GM18508 (cell line): Measurements from ENCODE around the gene MYL5.
"Not testable (repeated sequence)": the region's sequence is repeated elsewhere in the genome, so short reads cannot be mapped to it uniquely, and the experiment has no call there.

Experiments used
- ATAC-seq: cut with Tn5 transposase; IDR thresholded peaks from one replicate; pipeline ENCODE4 v1.9.1; 2021; ENCODE audit warnings: moderate number of reproducible peaks; ENCODE audit not compliant: insufficient read depth, unreplicated experiment

Gene MYL5

DNA sequence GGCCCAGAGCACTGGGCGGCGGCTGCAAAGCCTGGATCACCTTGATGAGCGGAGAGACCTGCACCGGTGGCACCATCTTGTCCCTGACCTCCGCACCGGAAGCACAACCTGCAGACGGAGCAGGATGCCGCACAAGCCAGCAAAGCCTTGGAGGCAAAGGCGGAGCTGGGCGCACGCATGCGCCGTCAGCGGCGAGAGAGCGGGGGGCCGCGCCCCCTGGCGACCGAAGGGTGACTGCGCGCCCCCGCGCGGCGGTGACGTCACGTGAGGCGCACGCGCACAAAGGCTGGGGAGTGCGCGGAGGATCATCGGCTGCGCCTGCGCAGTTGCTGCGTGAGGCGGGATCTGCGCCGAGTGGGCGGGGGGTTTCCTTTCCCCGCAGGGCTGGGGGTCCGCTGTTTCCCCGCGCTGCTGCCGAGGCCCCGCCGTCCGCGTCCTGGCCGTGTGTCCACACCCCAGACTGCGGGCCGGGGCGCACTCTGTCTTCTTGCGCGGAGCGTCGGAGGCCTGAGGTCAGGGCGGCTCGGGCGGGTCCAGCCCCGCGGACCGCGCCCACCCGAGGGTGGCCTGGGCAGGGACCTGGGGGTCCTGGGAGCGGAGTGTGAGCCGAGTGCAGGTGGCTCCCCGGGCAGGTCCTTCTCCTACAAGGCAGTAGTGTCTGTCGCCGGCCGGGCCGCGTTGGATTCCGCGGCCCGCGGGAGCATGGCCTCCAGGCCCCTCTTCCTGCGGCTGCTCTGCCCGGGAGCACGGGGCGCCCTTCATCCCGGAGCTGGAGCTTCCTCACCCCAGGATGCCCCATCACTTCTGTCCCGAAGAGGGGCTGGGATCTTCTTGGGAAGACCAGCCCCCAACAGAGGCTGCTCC, at the start of gene MYL5, which contains the start of gene ATP5ME:
Gene MYL5, plus strand, starts transcription at position 371 of the 864 bp plus-strand sequence. CDS start 3,485 bp downstream, outside the sequence.
Gene ATP5ME, minus strand, starts transcription at position 105 of the 864 bp plus-strand sequence. Its CDS starts 29 bp downstream, at position 76.
- ATAC-seq, result peak; percentile 72

DNA sequence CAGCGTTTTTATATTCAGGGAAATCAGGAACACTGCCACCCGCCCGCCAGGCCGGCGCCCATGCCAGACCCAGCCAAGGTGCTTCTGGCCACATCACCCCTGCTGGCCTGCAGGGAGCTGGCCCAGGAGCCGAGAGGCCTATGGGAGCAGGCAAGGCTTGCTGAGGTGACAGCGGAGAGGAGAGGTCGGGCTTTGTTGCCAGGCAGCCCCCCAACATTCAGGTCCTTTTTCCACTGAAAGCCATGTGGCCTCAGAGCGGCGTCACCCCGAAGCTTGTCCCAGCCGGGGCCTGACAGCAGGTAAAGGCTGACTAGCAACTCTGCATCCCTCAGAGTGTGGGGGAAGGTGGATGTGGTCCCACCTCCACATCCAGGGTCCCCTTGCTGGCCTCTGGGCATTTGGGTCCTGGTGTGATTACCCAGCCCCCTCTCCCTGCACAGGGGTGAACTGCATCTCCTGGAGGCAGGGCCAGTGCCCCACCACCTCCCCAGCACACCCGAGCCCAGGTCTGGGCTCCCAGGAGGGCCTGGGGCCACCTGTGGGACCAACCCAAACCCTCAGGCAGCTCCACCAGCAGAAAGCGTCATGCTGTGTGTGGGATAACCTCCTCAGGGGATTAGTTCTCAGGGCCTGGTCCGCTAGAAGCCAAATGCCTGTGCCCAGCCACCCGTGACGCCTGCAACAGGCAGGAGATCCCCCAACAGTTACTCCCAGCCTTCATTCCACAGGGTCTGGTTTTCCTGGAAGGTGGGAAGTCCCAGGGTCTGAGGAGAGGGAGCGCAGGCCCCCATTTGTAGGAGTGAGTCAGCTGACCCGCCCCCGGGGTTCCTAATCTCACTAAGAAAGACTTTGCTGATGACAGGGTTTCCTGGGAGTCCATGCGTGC, 49.4 kb upstream of the MYL5 start, which contains the start of gene PDE6B:
Gene PDE6B, plus strand, starts transcription at position 869 of the 886 bp plus-strand sequence. CDS start 54 bp downstream, outside the sequence.
- no peak for ATAC-seq

DNA sequence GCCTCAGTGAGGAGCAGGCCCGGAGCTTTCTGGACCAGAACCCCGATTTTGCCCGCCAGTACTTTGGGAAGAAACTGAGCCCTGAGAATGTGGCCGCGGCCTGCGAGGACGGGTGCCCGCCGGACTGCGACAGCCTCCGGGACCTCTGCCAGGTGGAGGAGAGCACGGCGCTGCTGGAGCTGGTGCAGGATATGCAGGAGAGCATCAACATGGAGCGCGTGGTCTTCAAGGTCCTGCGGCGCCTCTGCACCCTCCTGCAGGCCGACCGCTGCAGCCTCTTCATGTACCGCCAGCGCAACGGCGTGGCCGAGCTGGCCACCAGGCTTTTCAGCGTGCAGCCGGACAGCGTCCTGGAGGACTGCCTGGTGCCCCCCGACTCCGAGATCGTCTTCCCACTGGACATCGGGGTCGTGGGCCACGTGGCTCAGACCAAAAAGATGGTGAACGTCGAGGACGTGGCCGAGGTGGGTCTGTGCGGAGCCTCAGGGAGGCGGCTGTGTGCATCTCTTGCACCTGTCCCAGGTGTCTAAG, 48.6 kb upstream of the MYL5 start:
- no peak for ATAC-seq

DNA sequence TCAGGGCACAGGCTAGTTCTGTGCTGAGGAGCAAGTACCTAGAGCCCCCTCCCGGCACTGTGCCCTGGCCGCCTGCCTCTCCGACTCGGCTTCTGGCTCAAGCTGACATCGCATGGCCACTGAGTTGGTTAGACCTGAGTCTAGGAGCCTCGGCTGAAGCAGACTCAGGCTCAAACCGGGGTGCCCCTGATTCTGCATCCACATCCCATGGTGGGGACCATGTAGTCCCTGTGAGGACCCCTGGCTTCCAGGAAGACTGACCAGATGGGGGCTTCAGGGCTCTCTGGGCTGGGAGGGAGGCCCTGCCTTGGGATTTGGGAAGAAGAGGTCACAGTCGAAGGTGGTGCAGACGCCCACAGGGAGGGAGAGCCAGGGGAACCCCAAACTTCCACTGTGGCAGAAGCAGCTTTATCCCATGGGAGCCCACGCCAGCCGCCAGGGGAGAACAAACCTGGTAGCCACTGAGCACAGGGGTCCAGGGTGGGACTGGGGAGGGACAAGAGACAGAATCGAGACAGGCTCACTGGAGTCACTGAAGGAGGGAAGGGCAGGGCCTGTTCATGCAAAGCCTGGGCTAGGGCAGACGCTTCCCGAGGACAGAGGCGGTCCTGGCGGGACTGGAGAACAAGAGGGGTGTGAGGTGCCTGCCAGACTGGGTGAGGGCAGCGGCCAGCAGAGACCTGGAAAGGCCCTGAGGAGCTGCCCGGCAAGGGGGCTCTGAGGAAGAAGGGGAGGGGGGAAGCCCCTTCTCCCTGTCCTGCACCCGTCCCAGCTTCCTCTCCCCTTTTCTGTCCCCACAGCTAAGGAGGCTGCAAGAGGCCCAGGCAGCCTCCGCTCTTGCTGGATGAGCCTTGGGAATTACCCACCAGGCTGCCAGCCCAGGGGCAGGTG, 47.9 kb upstream of the MYL5 start:
- no peak for ATAC-seq

DNA sequence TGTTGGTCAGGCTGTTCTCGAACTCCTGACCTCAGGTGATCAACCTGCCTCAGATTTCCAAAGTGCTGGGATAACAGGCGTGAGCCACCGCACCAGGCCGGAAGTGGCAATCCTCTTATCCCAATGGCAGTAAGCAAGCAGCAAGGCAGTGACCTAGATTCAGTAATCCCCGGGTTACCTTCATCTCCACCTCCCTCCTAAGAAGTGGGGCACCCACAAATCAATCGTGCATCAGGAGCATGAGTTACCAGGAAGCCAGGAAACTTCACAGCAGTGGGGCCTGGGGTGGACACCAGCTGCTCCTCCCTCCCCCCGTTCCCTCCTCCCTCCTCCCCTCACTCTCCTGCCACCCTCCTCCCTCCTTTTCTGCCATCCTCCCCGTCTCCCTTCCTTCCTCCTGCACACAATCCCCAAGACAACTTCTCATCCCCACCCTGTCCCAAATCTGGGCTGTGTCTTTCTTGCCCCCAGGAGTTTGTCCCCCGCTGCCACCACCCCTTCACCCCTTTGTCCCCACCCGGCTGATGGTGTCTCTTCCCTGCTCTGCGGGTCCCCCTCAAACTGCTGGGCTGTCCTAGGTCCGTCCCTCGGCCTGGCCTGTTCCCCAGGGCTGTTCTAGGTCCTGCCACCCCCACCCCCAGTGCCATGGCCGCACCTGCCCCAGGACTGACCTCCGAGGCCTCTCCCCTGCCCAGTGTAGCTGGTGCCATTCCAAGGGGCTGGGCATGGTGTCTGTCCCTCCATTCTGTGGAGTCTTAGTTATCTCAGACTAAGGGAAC, 46.8 kb upstream of the MYL5 start:
- ATAC-seq, result no peak

DNA sequence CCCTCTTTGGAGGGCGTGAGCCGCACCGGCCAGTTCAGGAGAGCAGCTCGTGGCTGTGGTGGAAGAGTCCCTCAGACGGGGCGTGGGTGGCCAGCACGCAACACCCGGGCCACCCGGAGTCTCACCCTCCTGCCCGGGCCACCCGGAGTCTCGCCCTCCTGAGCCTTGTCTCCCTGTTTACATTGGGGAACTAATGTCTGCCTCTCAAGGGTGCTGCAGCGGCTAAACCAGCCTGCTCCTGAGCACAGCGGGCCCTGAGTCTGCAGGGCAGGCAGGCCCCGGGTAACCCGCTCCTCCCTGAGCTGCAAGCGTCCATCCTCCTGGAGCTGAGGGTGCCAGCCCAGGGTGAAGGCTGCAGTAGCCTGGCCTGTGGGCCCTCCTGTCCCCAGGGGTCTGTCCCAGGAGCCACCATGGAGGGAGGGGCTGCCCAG, 46.0 kb upstream of the MYL5 start:
- ATAC-seq, result no peak

- ATAC-seq, result no peak
Observed at GRCh38 chr4:628821-629635, 45.3 kb upstream of the MYL5 start.

- ATAC-seq, result no peak
Observed at GRCh38 chr4:629636-629914, 44.8 kb upstream of the MYL5 start.

DNA sequence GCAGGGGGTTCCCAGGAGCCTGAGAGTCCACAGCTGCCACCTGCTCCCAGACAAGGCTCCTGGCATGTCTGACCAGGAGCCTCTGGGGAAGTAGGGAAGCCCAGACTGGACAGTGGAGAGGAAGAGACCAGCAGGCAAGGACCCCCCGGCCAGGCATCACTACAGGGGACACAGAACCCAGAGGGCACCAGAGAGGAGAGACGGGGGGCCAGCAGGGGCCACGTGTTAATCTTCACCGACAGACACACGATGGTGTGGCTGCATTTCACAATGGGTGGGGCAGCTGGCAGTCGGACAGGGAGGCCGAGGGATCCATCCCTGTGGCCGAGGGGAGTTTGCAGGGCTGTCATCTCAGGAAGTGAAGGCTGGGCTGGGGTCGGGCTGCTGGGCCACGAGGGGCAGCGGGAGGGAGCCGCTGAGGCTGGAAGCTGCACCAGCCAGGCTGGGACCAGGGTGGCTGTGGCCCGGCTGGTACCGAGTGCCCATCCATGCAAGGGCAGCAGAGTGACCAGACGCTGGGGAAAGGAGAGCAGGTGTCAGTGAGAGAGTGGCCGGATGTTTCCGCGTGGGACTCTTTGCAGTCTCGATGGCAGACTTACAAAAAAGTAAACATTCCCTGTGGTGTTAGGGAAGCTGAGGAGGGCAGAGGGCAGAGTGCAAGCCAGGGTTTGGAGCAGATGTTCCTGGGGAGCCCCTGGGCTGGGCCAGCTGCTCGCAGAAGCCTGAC, 44.3 kb upstream of the MYL5 start:
- ATAC-seq, result no peak

GRCh38 chr4:630656-631055, 43.7 kb upstream of the MYL5 start:
- no peak for ATAC-seq

GRCh38 chr4:632196-632790, 42.0 kb upstream of the MYL5 start:
- ATAC-seq, result no peak

DNA sequence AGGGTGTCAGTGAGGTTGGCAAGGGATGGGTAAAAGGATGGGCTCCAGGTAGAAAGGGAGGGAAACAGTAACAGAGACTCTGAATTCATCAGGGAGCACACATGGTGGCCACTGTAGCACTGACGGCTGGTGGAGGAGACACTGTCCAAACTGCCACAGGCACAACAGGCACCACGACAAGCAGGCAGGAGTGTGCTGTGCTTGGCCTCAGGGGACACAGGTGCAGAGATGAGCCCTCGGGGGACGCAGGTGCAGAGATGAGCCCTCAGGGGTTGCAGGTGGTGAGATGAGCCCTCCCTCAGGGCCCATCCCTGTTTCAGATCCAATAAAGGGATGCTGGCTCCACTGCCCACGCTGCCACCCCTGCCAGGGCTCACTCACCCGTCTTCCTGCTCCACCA, 41.4 kb upstream of the MYL5 start:
- no peak for ATAC-seq

GRCh38 chr4:633406-633805, 40.9 kb upstream of the MYL5 start:
- no peak for ATAC-seq

- no peak for ATAC-seq
Observed at GRCh38 chr4:633976-634598, 40.3 kb upstream of the MYL5 start.

GRCh38 chr4:634599-634985, 39.8 kb upstream of the MYL5 start:
- ATAC-seq, result no peak

- not testable (repeated sequence) for ATAC-seq
Observed at GRCh38 chr4:635066-635835, 39.1 kb upstream of the MYL5 start.
